IPS-18c (cell line): Measurements from ENCODE around the gene CLASP1.
"Not testable (repeated sequence)": the region's sequence is repeated elsewhere in the genome, so short reads cannot be mapped to it uniquely, and the experiment has no call there.

Experiments
- H3K4me3 ChIP-seq: 2 replicates; pipeline ENCODE4 v1.7.0; 2013; ENCODE audit warnings: low read depth, mild to moderate bottlenecking, low read length, moderate library complexity; ENCODE audit not compliant: insufficient read depth
- H3K9me3 ChIP-seq: one replicate; pipeline ENCODE4 v1.6.1; 2013; ENCODE audit warnings: mild to moderate bottlenecking, low read length, moderate library complexity; ENCODE audit not compliant: control insufficient read depth, insufficient read depth

CLASP1 gene

DNA sequence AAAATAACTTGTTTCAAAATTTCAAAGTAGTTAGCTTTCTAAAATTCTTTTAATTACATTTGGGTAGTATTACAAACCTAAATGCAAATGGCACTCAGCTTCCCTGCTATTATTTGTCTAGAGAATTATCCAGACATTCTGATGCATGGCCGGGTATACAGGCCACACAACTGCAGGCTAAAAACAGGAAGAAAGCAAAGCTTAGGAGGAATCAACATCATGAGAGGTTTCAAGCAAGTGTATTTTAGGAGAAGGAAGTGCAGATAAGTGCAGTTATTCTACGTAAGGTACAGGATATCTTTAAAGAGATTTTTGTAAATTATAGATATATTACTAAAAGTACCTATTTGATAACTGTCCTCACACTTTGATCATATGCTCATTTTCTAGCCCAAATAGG lies 165.4 kb downstream of the CLASP1 start:
- H3K9me3 ChIP-seq = no peaks in the 10 kb centered on the region
- no peak overlapping the region for H3K4me3 ChIP-seq

DNA sequence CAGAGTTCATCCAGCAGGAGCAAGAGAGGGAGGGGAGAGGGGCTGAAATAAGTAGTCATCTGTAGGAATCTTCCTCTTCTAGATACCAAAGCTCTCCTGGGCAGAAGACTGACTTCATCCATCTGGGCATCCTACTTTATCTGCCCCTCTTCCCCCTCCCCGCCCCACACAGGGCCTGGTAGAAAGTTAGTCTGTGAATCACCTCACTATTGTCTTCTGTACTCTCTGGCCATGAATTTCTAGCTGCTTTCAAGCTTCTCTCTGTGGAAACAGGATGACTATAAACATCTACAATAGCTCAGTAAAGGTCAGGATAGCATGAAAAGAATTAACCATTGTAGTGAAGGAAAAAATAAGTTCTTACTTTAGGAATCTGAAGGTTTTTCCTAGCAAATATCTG lies 166.2 kb downstream of the CLASP1 start:
- no peaks in the 10 kb centered on the region for H3K9me3 ChIP-seq
- no peak overlapping the region for H3K4me3 ChIP-seq

DNA sequence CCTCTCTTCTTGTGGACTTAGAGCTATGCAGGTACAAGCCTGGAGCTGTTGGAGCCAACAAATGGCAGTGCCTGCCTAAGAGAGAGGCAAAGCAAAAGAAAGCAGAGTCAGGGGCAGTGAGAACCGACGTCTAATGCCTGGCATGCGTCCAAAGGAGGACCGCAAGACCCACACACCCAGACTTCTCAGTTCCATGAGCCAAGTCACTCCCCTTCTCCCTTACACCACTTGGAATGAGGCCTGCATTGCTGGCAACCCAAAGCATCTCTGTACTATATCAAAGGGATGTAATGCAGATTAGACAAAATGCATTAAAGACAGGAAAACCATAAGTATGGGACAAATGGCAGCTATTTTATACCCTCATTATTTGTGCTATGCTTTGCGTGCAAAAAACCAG lies 168.4 kb downstream of the CLASP1 start:
- Histone ChIP-seq H3K9me3 (no peaks in the 10 kb centered on the region), H3K4me3 (no peak overlapping the region)

DNA sequence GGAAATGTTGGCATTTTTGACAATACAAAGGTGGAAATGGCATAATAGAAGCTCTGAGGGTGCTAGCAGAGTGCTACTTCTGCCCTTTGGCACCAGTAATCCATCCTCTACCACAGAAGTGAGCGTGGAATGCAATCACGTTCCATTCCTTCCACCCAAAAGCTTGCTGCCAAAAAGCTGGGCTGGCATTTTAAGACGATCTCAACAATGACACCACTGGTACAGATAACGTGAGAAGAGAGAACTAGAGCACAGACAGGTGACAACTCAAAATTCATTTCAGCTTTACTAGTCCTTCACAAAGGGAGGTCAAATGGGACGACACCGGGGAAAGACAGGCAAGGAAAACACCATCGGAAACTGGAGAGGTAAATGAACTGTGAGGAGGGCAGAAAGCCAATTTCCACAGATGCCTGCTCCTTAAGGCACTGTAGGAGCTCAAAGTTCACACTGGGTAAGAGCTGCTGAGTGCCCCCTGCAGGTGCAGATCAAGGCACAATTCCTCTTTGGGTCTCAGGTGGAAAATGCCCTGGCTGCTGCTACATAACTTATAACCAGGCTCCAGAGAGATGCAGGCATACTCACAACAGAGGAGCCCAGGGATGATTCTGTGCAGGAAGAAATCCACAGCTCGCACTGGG lies 169.3 kb downstream of the CLASP1 start:
- H3K4me3 ChIP-seq = no peak overlapping the region
- no peaks in the 10 kb centered on the region for H3K9me3 ChIP-seq

DNA sequence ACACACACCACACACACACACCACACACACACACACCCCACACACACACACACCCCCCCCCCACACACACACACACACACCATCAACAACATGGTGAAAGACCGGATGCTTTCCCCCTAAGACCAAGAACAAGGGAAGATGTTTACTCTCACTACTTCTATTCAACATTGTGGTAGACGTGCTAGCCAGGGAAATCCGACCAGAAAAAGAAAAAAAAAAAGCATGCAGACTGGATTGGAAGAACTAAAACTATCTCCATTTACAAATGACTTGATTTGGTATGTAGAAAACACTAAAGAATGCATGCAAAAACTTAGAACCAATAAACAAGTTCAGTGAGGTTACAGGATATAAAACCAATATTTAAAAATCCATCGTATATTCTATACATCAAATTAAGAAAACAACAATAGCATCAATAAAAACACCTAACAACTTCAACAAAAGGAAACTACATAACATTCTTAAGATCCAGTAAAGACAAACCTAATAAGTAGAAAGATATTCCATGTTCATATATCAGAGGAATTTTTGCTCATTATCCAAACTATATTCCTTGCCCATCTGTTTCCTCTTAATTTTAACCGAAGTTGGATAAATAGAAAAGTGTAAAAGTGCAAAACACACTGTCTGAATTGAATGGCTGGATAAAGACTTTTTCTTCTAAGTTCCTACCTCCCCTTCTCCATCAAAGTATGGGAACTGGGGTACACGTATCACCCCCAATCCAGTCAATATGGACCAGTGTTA lies 170.1 kb downstream of the CLASP1 start:
- Histone ChIP-seq H3K4me3 (no peak overlapping the region), H3K9me3 (no peaks in the 10 kb centered on the region)

DNA sequence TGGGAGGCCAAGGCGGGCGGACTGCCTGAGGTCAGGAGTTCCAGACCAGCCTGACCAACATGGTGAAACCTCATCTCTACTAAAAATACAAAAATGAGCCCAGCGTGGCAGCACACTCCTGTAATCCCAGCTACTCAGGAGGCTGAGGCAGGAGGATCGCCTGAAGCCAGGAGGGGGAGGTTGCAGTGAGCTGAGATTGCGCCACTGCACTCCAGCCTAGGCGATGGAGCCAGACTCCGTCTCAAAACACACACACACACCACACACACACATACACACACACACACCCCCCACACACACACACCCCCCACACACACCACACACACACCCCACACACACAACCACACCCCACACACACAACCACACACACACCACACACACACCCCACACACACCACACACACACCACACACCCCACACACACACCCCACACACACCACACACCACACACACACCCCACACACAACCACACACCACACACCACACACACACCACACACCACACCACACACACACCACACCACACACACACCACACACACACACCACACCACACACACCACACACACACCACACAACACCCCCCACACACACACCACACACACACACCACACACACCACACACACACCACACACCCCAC lies 170.8 kb downstream of the CLASP1 start:
- H3K4me3 ChIP-seq, H3K9me3 ChIP-seq: not testable (repeated sequence)

DNA sequence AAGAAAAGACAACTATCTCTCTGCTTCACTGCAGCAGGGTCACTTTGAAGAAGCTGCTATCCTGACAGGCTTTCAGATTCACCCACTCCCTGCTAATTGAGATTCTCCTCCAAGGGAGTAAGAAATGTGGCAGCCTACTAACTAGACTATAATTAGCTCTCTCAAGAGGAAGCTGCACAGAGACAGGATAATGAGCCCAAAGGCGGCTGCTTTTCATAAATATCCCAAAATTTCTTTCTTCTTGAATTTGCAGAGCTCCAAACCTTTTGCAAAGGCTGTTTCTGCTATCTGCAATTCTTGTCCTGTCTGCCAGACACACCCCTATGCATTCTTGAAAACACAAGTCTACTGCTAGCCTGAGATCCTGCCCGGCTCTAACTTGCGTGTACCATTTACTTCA lies 172.6 kb downstream of the CLASP1 start:
- Histone ChIP-seq H3K9me3 (no peaks in the 10 kb centered on the region), H3K4me3 (no peak overlapping the region)

DNA sequence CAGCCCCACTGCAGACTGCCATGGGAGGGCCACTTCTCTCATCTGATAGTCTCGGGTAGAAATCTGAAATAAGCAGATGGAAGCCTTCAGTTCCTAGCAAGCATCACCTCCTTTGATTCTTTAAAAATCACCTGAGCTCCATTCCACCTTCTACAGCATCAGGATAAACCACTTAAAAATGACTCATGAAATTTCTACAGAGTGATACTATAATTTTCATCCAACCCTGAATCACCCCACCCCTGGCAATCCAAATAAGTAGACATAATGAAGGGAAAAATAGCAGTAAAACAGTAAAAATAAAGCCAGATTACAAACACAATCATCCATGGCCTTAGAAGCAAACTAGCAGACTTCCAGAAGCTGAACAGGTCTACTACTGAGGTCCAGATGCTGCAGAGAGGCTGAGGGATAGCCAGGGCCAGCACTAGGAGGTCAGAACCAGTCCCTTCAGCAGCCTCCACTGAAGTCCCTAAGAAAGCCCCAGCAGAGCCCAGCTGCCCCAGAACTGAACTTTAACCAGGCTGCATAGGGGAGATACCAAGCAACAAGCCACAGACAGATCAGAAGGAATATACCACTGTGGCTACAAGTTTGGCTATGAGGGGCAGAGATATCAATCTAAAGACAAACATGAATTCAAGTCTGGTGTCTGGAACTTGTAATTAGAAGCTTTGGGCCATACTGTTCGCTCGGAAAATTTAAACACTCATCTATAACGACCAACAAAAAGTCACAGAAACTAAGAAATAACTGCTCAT lies 173.3 kb downstream of the CLASP1 start:
- no peaks in the 10 kb centered on the region for H3K9me3 ChIP-seq

DNA sequence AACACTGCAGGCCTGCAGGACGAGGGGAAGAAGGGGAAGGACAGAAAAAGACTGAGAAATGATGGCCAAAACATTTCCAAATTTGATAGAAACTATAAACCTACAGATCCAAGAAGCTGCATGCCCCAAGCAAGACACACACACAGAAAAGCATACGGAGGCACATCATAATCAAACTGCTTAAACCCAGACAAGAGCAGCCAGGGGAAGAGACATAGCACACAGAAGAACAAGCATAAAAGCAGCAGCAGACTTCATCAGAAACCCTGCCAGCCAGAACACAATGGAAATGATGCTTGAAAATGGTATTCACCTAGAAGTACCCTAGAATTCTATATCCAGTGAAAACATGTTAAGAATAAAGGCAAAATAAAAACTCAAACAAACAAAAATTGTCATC lies 175.8 kb downstream of the CLASP1 start:
- Histone ChIP-seq H3K9me3 (no peaks in the 10 kb centered on the region), H3K4me3 (no peak overlapping the region)

More for the DNA sequence above, 173.3 kb downstream of the CLASP1 start:
- H3K4me3 ChIP-seq = no peak overlapping the region

DNA sequence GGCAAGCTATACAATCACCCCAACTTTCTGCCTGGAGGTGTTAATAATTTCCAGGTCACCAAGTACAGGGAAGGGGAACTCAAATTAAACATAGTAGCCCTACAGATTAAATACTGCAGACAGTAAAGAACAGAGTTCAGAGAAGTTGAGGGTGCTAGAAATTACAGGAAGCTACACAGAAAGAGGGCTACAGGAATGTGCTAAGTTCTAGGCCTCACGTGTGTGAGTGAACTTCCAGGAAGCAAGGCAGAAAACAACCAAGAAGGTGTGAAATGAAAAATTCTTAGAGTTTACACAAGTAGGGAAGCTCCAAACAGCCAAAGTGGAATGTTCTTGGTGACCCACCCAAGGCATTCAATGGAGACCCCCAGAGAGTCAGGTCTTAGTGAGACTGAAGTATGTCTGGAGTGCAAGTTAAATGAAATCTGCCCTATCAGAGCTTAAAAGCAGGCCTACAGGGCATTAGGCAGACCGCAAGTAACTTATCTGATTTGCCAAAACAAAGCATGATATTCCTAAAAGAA lies 176.7 kb downstream of the CLASP1 start:
- Histone ChIP-seq H3K4me3 (no peak overlapping the region), H3K9me3 (no peaks in the 10 kb centered on the region)

DNA sequence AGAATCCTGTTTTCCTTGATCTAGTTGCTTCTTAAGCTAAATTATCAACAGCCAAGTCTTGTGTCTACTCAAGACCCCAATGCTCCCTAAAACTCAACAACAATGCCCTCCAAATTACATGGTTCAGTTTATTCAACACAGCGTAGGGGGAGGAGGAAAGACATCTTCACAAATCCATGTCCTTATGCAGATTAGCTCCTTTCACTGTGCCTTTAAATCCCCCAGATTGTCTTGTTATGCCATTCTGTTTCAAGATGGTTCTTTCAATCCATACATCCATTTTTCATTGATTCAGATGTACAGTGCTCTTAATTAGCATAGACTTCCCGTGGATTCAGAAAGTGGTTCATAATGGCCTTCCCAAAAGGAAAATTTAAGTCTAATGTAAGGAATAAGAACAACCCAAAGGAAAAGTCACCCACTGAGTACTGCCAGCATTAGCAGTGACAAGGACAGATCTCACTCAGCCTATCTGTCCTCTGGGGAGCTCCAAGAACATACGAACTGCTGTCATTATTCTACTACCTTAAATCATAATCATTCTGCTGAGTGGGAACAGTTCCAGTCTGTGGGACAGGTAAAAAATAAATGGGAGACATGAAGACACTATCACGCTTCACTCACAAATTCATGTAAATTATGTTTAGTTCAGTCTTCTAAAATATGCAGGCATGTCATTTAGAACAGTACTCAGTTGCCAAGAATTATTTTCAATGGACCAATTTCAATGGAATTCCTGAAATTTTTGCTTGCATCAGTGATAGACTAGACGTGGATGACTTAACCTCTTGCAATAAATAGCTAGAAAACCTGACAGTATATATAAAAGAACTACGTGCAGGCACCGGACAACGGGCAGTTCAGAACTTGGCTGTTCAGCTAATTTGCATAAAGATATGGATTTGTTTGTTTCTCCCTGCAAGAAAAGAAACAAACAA lies 177.5 kb downstream of the CLASP1 start:
- no peaks in the 10 kb centered on the region for H3K9me3 ChIP-seq
- no peak overlapping the region for H3K4me3 ChIP-seq

DNA sequence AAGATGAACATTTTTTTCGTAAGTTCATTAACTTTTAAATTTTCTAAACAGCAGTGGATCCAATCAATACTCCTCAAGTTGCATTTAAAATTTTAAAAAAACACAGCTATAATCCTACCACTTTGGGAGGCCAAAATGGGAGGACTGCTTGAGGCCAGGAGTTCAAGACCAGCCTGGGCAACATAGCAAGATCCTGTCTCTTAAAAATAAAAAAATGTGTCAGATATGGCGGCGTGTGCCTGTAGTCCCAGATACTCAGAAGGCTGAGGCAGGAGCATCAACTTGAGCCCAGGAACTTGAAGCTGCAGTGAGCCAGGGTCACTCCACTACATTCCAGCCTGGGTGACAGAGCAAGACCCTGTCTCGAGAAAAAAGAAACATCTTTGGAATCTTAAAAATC lies 178.3 kb downstream of the CLASP1 start:
- no peaks in the 10 kb centered on the region for H3K9me3 ChIP-seq
- H3K4me3 ChIP-seq = no peak overlapping the region

DNA sequence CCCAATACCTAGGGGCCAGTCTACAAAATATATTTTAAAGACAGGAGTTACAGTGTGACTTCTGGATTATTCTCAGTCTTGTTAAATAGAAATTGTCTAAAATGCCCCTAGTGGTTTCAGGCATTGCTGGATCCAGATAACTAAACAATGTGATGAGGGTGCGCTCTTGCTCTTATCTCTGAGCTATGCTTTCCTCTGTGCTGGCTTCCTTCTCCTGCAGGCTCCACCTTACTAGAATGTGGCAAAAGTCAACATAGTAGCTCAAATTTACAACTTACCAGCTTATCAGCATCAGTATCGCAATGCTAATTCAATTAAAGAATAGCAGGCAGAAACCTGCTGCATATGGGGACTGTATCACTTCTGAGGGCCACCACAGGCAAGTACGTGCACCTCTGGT lies 179.9 kb downstream of the CLASP1 start:
- Histone ChIP-seq H3K9me3 (no peaks in the 10 kb centered on the region), H3K4me3 (no peak overlapping the region)

DNA sequence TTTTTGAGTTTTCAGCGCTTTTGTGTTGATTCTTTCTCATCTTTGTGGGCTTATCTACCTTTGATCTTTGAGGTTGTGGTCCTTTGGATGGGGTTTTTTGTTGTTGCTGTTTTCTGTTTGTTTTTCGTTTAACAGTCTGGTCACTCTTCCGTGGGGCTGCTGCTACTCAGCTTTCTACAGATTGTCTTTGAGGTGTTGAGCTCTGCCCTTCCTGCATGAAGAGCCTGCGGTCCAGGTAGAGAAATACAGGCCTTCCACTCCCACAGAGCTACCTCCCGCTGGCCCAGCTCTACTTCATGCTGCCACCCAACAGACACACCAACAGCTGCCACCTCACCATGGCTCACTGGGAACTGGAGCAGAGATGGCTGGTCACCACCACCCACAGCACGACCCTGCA lies 180.3 kb downstream of the CLASP1 start:
- no peak overlapping the region for H3K4me3 ChIP-seq
- H3K9me3 ChIP-seq = no peaks in the 10 kb centered on the region

DNA sequence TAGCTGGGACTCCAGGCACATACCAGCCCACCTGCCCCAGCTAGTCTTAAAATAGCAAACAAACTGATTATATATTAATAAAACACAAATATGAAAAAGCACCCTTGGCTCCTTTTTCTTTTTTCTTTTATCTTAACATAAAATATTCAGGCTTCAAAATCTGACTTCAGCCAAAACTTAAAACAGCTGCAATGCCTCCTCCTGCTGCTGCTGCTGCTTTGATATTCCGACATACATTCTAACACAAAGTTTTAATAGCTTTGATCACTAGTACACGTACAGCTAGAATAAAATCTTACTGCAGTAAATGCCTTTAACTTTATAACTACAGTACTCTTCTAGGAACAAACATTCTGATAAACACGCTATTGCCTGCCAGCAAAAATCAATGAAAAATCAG lies 190.0 kb downstream of the CLASP1 start:
- H3K9me3 ChIP-seq = no peaks in the 10 kb centered on the region

DNA sequence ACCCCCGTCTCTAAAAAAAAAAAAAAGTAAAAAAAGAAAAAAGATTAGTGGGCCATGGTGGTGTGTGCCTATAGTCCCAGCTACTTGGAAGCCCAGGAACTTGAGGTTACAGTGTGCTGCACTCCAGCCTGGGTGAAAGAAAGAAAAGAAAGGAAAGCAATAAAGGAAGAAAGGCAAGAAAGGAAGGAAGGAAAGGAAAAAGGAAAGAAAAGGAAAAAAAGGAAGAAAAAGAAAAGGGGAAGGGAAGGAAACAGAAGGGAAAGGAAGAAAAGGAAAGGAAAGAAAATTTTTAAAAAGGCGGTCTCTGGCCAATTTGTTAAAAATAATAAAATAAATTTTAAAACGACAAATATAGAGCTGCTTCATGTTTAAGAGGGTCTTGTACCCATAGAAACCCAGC lies 192.9 kb downstream of the CLASP1 start:
- Histone ChIP-seq H3K9me3 (no peaks in the 10 kb centered on the region), H3K4me3 (no peak overlapping the region)

More for the DNA sequence above, 190.0 kb downstream of the CLASP1 start:
- no peak overlapping the region for H3K4me3 ChIP-seq

DNA sequence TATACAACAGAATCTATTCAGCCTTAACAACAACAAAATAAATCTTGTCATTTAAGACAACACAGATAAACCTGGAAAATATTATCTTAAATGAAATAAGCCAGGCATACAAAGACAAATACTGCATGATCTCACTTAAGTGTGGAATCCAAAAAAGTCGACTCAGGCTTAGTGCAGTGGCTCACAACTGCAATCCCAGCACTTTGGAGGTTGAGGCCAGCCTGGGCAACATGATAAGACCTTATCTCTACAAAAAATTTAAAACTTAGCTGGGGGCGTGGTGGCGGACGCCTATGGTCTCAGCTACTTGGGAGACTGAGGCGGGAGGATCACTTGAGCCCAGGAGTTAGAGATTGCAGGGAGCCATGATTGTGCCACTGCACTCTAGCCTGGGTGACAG lies 193.8 kb downstream of the CLASP1 start:
- H3K4me3 ChIP-seq = no peak overlapping the region
- no peaks in the 10 kb centered on the region for H3K9me3 ChIP-seq
